K562 (cell line): ENCODE data around the gene ERN1. TPM values are rescaled to one million over a fixed set of nuclear protein-coding genes. Genes with fewer than 3 reads are reported as not detected.

Experiments used
- ATAC-seq: fragments of 200-7000 bp; cut with Tn5 transposase; 3 replicates; pipeline ENCODE4 v1.9.1; 2020; ENCODE audit warnings: moderate library complexity
- BruUV-seq: library from RNA; stranded (reverse); fragments of 400-500 nt; replicated peaks from 2 replicates; lab custom pipeline; 2021; lab: Mats Ljungman, UMichigan
- CTCF ChIA-PET: fragments of 300-600 bp; formaldehyde crosslinking; extraction: SDS; loops from one replicate; lab custom pipeline; 2021; ENCODE audit warnings: low intra/inter-chr PET ratio; lab: Yijun Ruan, JAX
- POLR2A ChIA-PET: fragments of 300-600, 350-650 bp; sonication (Branson Sonifier 250); formaldehyde crosslinking; extraction: SDS; loops from one replicate; lab custom pipeline; 2021; ENCODE audit warnings: antibody characterized with exemption, inconsistent platforms; lab: Yijun Ruan, JAX
- DNase-seq, 4 experiments: peaks; one replicate each; pipeline versions ENCODE4 v3.0.0 to v3.0.0-alpha.2; 2011 to 2018; ENCODE audit warnings: low spot score in 3 of 4, mixed read lengths in 3 of 4; ENCODE audit errors: extremely low read depth in 1 of 4
- FAIRE-seq: peaks from 2 replicates; lab custom pipeline; 2011; peaks lifted over from hg19 to GRCh38; lab: Jason Lieb, UNC
- H2AFZ ChIP-seq: 2 replicates; pipeline ENCODE4 v1.6.0; 2011; ENCODE audit warnings: low read depth, low read length, control low read depth, inconsistent platforms
- H3K27ac ChIP-seq: fragments of 200-600 bp; 3 replicates; pipeline ENCODE4 v1.8.0; 2011; ENCODE audit warnings: low read depth, mild to moderate bottlenecking, control low read depth, inconsistent platforms, low read length, moderate library complexity, mixed read lengths; ENCODE audit errors: extremely low read depth
- H3K27me3 ChIP-seq, 2 experiments: fragments of 300-600 bp in 1 of 2; 2 replicates in 1 of 2; 3 replicates in 1 of 2; pipeline versions ENCODE4 v1.6.0 to v1.8.0; 2011; ENCODE audit warnings: inconsistent platforms in 2 of 2, low read length in 2 of 2, mild to moderate bottlenecking in 1 of 2, mixed read lengths in 1 of 2, moderate library complexity in 1 of 2; ENCODE audit not compliant: control insufficient read depth in 2 of 2, insufficient read depth in 2 of 2
- H3K36me3 ChIP-seq: fragments of 300-600 bp; 3 replicates; pipeline ENCODE4 v1.8.0; 2011; ENCODE audit warnings: mild to moderate bottlenecking, low read length, inconsistent platforms; ENCODE audit not compliant: control insufficient read depth, insufficient read depth
- H3K4me1 ChIP-seq, 2 experiments: fragments of 200-600 bp in 1 of 2; replicated peaks in 1 of 2; 2 replicates in 1 of 2; 3 replicates in 1 of 2; pipeline versions ENCODE4 v1.5.1 to v1.8.0; 2011; ENCODE audit warnings: inconsistent platforms in 2 of 2, low read length in 2 of 2, mild to moderate bottlenecking in 1 of 2, mixed read lengths in 1 of 2, moderate library complexity in 1 of 2; ENCODE audit not compliant: control insufficient read depth in 2 of 2, insufficient read depth in 2 of 2
- H3K4me2 ChIP-seq: 2 replicates; pipeline ENCODE4 v1.6.1; 2011; ENCODE audit warnings: low read length, control low read depth, inconsistent platforms, mixed read lengths; ENCODE audit not compliant: insufficient read depth
- H3K4me3 ChIP-seq: fragments of 200-600 bp; sonication (generic), shearing (Covaris generic); 2 replicates; pipeline ENCODE4 v1.5.1; 2016; ENCODE audit warnings: control low read depth, inconsistent platforms
- H3K79me2 ChIP-seq: fragments of 200-600 bp; 3 replicates; pipeline ENCODE4 v1.8.0; 2011; ENCODE audit warnings: low read length, inconsistent platforms; ENCODE audit not compliant: control insufficient read depth, insufficient read depth
- H3K9ac ChIP-seq, 2 experiments: 2 replicates each; pipeline versions ENCODE4 v1.6.0 to v1.6.1; 2011; ENCODE audit warnings: low read depth in 2 of 2, low read length in 2 of 2, control low read depth in 1 of 2, inconsistent platforms in 1 of 2, mild to moderate bottlenecking in 1 of 2, mixed read lengths in 1 of 2; ENCODE audit not compliant: insufficient read depth in 1 of 2
- H3K9me1 ChIP-seq: one replicate; pipeline ENCODE4 v1.6.0; 2011; ENCODE audit warnings: inconsistent platforms, mild to moderate bottlenecking, low read length, moderate library complexity; ENCODE audit not compliant: control insufficient read depth, insufficient read depth
- H3K9me3 ChIP-seq: replicated peaks from 2 replicates; pipeline ENCODE4 v1.5.1; 2011; ENCODE audit warnings: low read depth, low read length, inconsistent platforms; ENCODE audit not compliant: control insufficient read depth, insufficient read depth
- H4K20me1 ChIP-seq: replicated peaks from 2 replicates; pipeline ENCODE4 v1.6.1; 2011; ENCODE audit warnings: low read length, inconsistent platforms, mixed read lengths; ENCODE audit not compliant: control insufficient read depth, insufficient read depth
- FOXP1 ChIP-seq: sonication (generic); formaldehyde crosslinking; IDR thresholded peaks from 2 replicates; pipeline ENCODE4 v1.8.0; 2022; ENCODE audit warnings: mild to moderate bottlenecking, missing genetic modification reagents
- HMGXB4 ChIP-seq: sonication (generic); formaldehyde crosslinking; IDR thresholded peaks from 2 replicates; pipeline ENCODE4 v1.8.1; 2023; ENCODE audit warnings: mild to moderate bottlenecking, missing genetic modification reagents
- PHF8 ChIP-seq: fragments of 200-600 bp; sonication (generic); IDR thresholded peaks from 2 replicates; pipeline ENCODE4 v1.6.1; 2012; ENCODE audit warnings: mixed run types, mild to moderate bottlenecking, inconsistent platforms, low read length, moderate library complexity, borderline replicate concordance
- POLR2G ChIP-seq: fragments of 200-400 bp; formaldehyde crosslinking; IDR thresholded peaks from 2 replicates; pipeline ENCODE4 v1.6.1; 2017; ENCODE audit warnings: low read depth, mild to moderate bottlenecking, antibody characterized with exemption, low read length, moderate library complexity
- WGBS: fragments of 100-300 bp; shearing (Covaris generic); methylation state at CpG from one replicate; pipeline ENCODE4 v1.1.6; 2016; ENCODE audit warnings: low coverage, mixed read lengths; ENCODE audit not compliant: insufficient coverage; ENCODE audit errors: missing lambda C conversion rate; 5-methylcytosine and 5-hydroxymethylcytosine counted together
- in situ Hi-C: fragments of 300-500 bp; cut with MboI; formaldehyde crosslinking; loops from 4 replicates; pipeline ENCODE4 v1.15.0; 2018; ENCODE audit warnings: inconsistent platforms, mixed read lengths
- intact Hi-C: fragments of 100-400 bp; cut with micrococcal nuclease; formaldehyde crosslinking; loops from 2 replicates; pipeline ENCODE4 v1.14.2; 2022
- polyA plus RNA-seq, 8 experiments: library from polyadenylated mRNA; depleted of rRNA in 4 of 8; stranded (reverse) in 5 of 8; unstranded in 3 of 8; fragments of >200 nt; fragmentation: Nextera tagmentation in 2 of 8; fragmentation: Illumina TruSeq in 1 of 8; extraction: Ambion mirVana in 2 of 8; extraction: Trizol in 1 of 8; gene quantifications; 2 replicates each; pipeline versions ENCODE4 v1.2.1 to v1.2.3, GENCODE V29; 2011 to 2014; ENCODE audit warnings: inconsistent platforms in 1 of 8, missing spikeins in 1 of 8
- total RNA-seq, 7 experiments: library from RNA; depleted of rRNA in 6 of 7; stranded (reverse); fragments of >200 nt in 6 of 7; fragmentation: Illumina TruSeq in 2 of 7; extraction: Trizol in 2 of 7; gene quantifications; 2 replicates each; pipeline versions ENCODE4 v1.2.1 to v1.2.3, GENCODE V29; 2011 to 2021; ENCODE audit warnings: low replicate concordance in 1 of 7

The ERN1 gene
- total and polyA plus RNA-seq, 9 of the 15 experiments (the other 6 are each of a cell fraction or from before 2014, with no cell fraction given), result 2.1 to 22.5 (median 7.3) TPM

GRCh38 chr17:64134216-64134970 lies 4.4 kb upstream of the ERN1 start:
- Histone ChIP-seq H3K79me2 (peaks cover 4% of the 10 kb centered on the region), H3K27ac (no peak overlapping the region), H3K9me3 (no peaks in the 10 kb centered on the region), H3K9me1 (no peaks in the 10 kb centered on the region), H3K4me3 (no peak overlapping the region), H3K4me1 (peaks cover 8 to 14% of the 10 kb centered on the region in 2 experiments; a peak in 3 of 5 replicates), H4K20me1 (no peaks in the 10 kb centered on the region), H3K36me3 (no peaks in the 10 kb centered on the region), H3K27me3 (no peaks in the 10 kb centered on the region), H3K4me2 (no peak overlapping the region), H2AFZ (no peak overlapping the region), H3K9ac (no peak overlapping the region)
- ChIA-PET CTCF (interaction anchor here (1.1 to 2.6 kb wide), 6 partner anchors 71 to 231 kb away, joined by 3 to 32 read pairs (median 4); partner anchors contain the start of gene GH1), POLR2A (interaction anchor here (0.6 to 3.9 kb wide), 7 partner anchors 8 to 129 kb away, joined by 3 to 35 read pairs (median 3); no protein-coding TSS in a partner anchor)
- intact Hi-C loops (loop anchor here (5.0 kb wide), 2 partner anchors 148 to 217 kb away; partner anchors contain the start of gene GH1), in situ Hi-C loops (loop anchor here (5.0 to 10.0 kb wide), 3 partner anchors 72 to 222 kb away; partner anchors contain the start of gene CSHL1)
- no peak for DNase-seq
- TF ChIP-seq FOXP1 (CRISPR knock-in tag) (no peak), PHF8 (no peak), POLR2G (no peak), HMGXB4 (no peak)
- no peak for FAIRE-seq
- ATAC-seq, result no peak
- BruUV-seq, result no TSS peak
- 49% methylated on average over 6 of the region's 6 CpGs for WGBS
